HL-60 (cell line): ENCODE data around the gene ACVR1.

Experiments
- CTCF ChIP-seq: IDR thresholded peaks from one replicate; pipeline ENCODE4 v1.5.1; 2011; ENCODE audit warnings: low read length, control low read depth, inconsistent platforms; ENCODE audit not compliant: insufficient read depth
- SPI1 ChIP-seq: IDR thresholded peaks from 2 replicates; pipeline ENCODE4 v1.6.1; 2012; ENCODE audit warnings: low read depth, mild to moderate bottlenecking, borderline replicate concordance

GRCh38 chr2:157692768-157693167, 183.4 kb downstream of the ACVR1 start:
- TF ChIP-seq CTCF (no peak), SPI1 (no peak)
